Fibroblast of lung (primary cell): ENCODE data around the gene TPM2. TPM values are rescaled to one million over a fixed set of nuclear protein-coding genes. Genes with fewer than 3 reads are reported as not detected.
A peak's percentile ranks its signal among the peaks of the same experiment; 100 is the strongest.

Experiments
- DNase-seq, 2 donors: peaks; one replicate each; pipeline versions ENCODE4 v3.0.0 to v3.0.0-alpha.2; 2010; ENCODE audit warnings: low read depth in 2 of 2
- H2AFZ ChIP-seq: 2 replicates; pipeline ENCODE4 v1.5.1; 2012; ENCODE audit warnings: low read length, control low read depth, inconsistent platforms
- H3K27ac ChIP-seq: 2 replicates; pipeline ENCODE4 v1.5.1; 2011; ENCODE audit warnings: low read length, control low read depth; ENCODE audit not compliant: insufficient read depth
- H3K27me3 ChIP-seq: 2 replicates; pipeline ENCODE4 v1.5.1; 2011; ENCODE audit warnings: mild to moderate bottlenecking, low read length; ENCODE audit not compliant: control insufficient read depth, insufficient read depth
- H3K36me3 ChIP-seq: 2 replicates; pipeline ENCODE4 v1.5.1; 2011; ENCODE audit warnings: low read length; ENCODE audit not compliant: control insufficient read depth, insufficient read depth
- H3K4me1 ChIP-seq: 2 replicates; pipeline ENCODE4 v1.5.1; 2011; ENCODE audit warnings: low read length; ENCODE audit not compliant: control insufficient read depth, insufficient read depth; ENCODE audit errors: extremely low read depth
- H3K4me2 ChIP-seq: 2 replicates; pipeline ENCODE4 v1.5.1; 2011; ENCODE audit warnings: low read length, control low read depth; ENCODE audit not compliant: insufficient read depth; ENCODE audit errors: extremely low read depth
- H3K4me3 ChIP-seq, 4 experiments: fragments of 200-600 bp in 1 of 4; sonication (generic) in 1 of 4; replicated peaks in 1 of 4; 2 replicates each; pipeline ENCODE4 v1.5.1; 2011 to 2016; ENCODE audit warnings: low read length in 4 of 4, low read depth in 3 of 4, mild to moderate bottlenecking in 3 of 4, control low read depth in 2 of 4, inconsistent platforms in 1 of 4, mixed read lengths in 1 of 4; ENCODE audit not compliant: insufficient read depth in 1 of 4; ENCODE audit errors: control extremely low read depth in 1 of 4
- H3K79me2 ChIP-seq: 2 replicates; pipeline ENCODE4 v1.5.1; 2012; ENCODE audit warnings: mild to moderate bottlenecking, low read length, inconsistent platforms; ENCODE audit not compliant: control insufficient read depth, insufficient read depth
- H3K9ac ChIP-seq: 2 replicates; pipeline ENCODE4 v1.5.1; 2011; ENCODE audit warnings: mild to moderate bottlenecking, low read length, control low read depth; ENCODE audit not compliant: insufficient read depth
- H3K9me3 ChIP-seq: 2 replicates; pipeline ENCODE4 v1.5.1; 2012; ENCODE audit warnings: low read depth, low read length; ENCODE audit not compliant: control insufficient read depth, insufficient read depth
- H4K20me1 ChIP-seq: 2 replicates; pipeline ENCODE4 v1.5.1; 2011; ENCODE audit warnings: low read length; ENCODE audit not compliant: control insufficient read depth, insufficient read depth; ENCODE audit errors: extremely low read depth
- CTCF ChIP-seq, 2 donors: IDR thresholded peaks in 1 of 2; conservative IDR thresholded peaks in 1 of 2; 1 replicate in 1 of 2; 2 replicates in 1 of 2; pipeline ENCODE4 v1.5.1; 2011 to 2012; ENCODE audit warnings: low read length in 2 of 2, control low read depth in 1 of 2, inconsistent platforms in 1 of 2, low read depth in 1 of 2, mild to moderate bottlenecking in 1 of 2
- EZH2 ChIP-seq: IDR thresholded peaks from 2 replicates; pipeline ENCODE4 v1.5.1; 2012; ENCODE audit warnings: low read length, control low read depth, mild to moderate bottlenecking; ENCODE audit errors: missing control alignments
- polyA plus RNA-seq, 2 donors: library from polyadenylated mRNA; depleted of rRNA in 1 of 2; stranded (reverse) in 1 of 2; unstranded in 1 of 2; fragments of >200 nt; gene quantifications; 2 replicates each; pipeline ENCODE4 v1.2.1, GENCODE V29; 2011 to 2012; ENCODE audit warnings: missing spikeins in 1 of 2
- total RNA-seq: library from RNA; depleted of rRNA; stranded (reverse); fragments of >200 nt; gene quantifications from 2 replicates; pipeline ENCODE4 v1.2.1, GENCODE V29; 2014

The TPM2 gene
- total and polyA plus RNA-seq, 2 donors (not counting 1 experiment from before 2014, with no cell fraction given): 1,003 to 1,927 TPM

DNA sequence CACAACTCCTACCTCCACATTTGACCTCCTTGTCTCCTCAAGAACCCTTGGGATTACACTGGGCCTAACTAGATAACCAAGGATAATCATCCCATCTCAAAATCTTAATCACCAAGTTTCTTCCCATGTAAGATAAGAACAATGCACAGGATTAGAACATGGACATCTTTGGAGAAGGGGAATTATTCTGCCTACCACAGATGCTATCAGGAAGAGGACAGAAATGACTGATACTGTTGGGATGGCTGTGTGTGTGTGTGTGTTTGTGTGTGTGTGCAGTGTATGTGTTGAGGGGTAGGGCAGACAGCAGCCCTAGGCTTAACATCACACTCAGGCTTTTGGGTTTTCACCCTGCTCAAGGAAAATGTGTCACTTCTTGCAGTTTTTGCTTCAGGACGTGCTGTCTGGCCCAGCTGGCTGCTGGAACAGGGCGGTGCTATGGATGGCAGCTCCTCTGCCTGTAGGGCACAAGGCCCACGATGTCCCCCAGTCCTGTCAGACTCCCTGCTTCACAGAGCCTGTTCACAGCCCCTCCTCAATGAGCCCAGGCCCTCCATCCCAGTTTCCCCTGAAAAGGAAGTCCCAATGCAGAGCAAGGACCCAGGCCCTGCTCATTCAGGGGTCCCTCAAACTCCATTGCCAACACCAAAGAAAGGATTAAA lies 8.3 kb downstream of the TPM2 start:
- TF ChIP-seq EZH2: no peak
- H3K4me1 ChIP-seq: peaks cover 38% of the 10 kb centered on the region
- no peaks in the 10 kb centered on the region for H4K20me1 ChIP-seq
- peaks cover 27% of the 10 kb centered on the region for H3K36me3 ChIP-seq
- peak overlapping the region; percentile 5 for H3K27ac ChIP-seq
- no peaks in the 10 kb centered on the region for H3K9me3 ChIP-seq
- no peak overlapping the region for H2AFZ ChIP-seq
- peaks cover 19% of the 10 kb centered on the region for H3K79me2 ChIP-seq
- no peak overlapping the region for H3K4me2 ChIP-seq
- H3K9ac ChIP-seq: no peak overlapping the region
- H3K27me3 ChIP-seq: no peaks in the 10 kb centered on the region
- DNase-seq: peak in 1 of 2 donors; percentile 58
- H3K4me3 ChIP-seq: no peak overlapping the region

DNA sequence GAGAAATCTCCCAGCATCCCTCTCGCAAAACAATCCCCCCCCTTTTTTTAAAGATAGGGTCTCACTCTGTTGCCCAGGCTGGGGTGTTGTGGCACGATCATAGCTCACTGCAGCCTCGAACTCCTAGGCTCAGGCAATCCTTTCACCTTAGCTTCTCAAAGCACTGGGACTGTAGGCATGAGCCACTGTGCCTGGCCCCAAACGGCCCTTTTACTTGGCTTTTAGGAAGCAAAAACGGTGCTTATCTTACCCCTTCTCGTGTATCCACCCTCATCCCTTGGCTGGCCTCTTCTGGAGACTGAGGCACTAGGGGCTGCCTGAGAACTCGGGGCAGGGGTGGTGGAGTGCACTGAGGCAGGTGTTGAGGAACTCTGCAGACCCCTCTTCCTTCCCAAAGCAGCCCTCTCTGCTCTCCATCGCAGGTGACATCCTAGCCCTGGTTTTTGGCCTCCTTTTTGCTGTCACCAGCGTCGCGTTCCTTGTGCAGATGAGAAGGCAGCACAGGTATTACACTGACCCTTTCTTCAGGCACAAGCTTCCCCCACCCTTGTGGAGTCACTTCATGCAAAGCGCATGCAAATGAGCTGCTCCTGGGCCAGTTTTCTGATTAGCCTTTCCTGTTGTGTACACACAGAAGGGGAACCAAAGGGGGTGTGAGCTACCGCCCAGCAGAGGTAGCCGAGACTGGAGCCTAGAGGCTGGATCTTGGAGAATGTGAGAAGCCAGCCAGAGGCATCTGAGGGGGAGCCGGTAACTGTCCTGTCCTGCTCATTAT lies 9.2 kb downstream of the TPM2 start:
- Histone ChIP-seq H2AFZ (no peak overlapping the region), H3K9ac (no peak overlapping the region), H3K4me1 (peaks cover 34% of the 10 kb centered on the region), H3K79me2 (peaks cover 12% of the 10 kb centered on the region), H3K36me3 (peaks cover 22% of the 10 kb centered on the region), H4K20me1 (no peaks in the 10 kb centered on the region), H3K27me3 (no peaks in the 10 kb centered on the region), H3K4me2 (no peak overlapping the region), H3K4me3 (no peak overlapping the region), H3K27ac (no peak overlapping the region), H3K9me3 (no peaks in the 10 kb centered on the region)
- DNase-seq: peak; percentile 56 to 79
- no peak for TF ChIP-seq CTCF (conservative IDR thresholded peaks at IDR 0.05 in 1 of 2, IDR thresholded peaks at IDR 0.05 in 1 of 2; ENCODE audit: low read depth in 1 of 2, low read length in 2 of 2)
- TF ChIP-seq EZH2: no peak

DNA sequence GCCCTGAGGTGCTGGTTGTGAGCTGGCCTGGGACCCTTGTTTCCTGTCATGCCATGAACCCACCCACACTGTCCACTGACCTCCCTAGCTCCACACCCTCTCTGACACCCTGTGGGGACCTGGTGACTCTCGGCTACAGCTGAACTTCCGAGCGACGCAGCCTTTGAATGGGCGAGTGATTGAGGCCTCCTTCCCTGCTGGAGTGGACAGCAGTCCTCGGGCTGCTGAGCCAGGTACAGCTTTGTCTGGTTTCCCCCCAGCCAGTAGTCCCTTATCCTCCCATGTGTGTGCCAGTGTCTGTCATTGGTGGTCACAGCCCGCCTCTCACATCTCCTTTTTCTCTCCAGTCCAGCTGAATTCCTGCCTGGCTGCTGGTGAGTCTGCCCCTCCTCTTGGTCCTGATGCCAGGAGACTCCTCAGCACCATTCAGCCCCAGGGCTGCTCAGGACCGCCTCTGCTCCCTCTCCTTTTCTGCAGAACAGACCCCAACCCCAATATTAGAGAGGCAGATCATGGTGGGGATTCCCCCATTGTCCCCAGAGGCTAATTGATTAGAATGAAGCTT lies 9.9 kb downstream of the TPM2 start:
- H3K4me3 ChIP-seq: no peak overlapping the region
- H3K9ac ChIP-seq: no peak overlapping the region
- no peaks in the 10 kb centered on the region for H3K27me3 ChIP-seq
- peak in 1 of 2 donors; percentile 47 for DNase-seq
- H3K27ac ChIP-seq: no peak overlapping the region
- H3K4me1 ChIP-seq: peaks cover 31% of the 10 kb centered on the region
- no peak overlapping the region for H3K4me2 ChIP-seq
- H3K36me3 ChIP-seq: peaks cover 17% of the 10 kb centered on the region
- TF ChIP-seq EZH2 (no peak), CTCF (conservative IDR thresholded peaks at IDR 0.05 in 1 of 2, IDR thresholded peaks at IDR 0.05 in 1 of 2; ENCODE audit: low read depth in 1 of 2, low read length in 2 of 2) (no peak)
- H2AFZ ChIP-seq: no peak overlapping the region
- H3K9me3 ChIP-seq: no peaks in the 10 kb centered on the region
- H3K79me2 ChIP-seq: peaks cover 5% of the 10 kb centered on the region
- no peaks in the 10 kb centered on the region for H4K20me1 ChIP-seq
